ENCODE results near the gene CBX2. TPM values are rescaled to one million over a fixed set of nuclear protein-coding genes. Genes with fewer than 3 reads are reported as not detected.

CBX2 gene
- polyA plus RNA-seq (2013, experiment 1 of 2; ENCODE audit: insufficient read length): 4.3 TPM
- polyA plus RNA-seq (2013, experiment 2 of 2; ENCODE audit: insufficient read length): 4.5 TPM

DNA sequence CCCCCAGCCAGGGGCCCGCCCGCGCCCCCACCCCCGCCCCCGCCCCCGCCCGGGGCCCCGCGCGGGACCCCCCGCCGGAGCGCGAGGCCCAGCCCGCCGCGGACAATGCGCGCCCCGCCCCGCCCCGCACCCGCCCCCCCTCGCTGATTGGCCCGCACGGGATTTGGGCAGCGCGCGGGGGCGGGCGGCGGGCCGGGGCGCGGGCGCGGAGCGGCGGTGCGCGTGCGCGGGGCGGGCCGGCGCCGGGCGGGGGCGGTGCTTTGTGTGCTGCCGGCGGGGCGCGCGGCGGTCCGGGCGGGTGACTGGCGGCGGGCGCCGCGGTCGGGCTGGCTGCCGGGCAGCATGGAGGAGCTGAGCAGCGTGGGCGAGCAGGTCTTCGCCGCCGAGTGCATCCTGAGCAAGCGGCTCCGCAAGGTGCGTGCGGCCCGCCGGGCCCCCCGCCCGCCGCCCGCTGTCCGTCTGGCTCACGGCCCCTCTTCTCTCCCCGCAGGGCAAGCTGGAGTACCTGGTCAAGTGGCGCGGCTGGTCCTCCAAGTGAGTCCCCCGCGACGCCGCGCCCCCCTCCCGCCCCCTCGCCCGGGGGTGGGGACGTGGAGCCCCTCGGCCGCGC, at the start of gene CBX2:
TSS of gene CBX2 (plus strand) at position 255 of the 610 bp plus-strand sequence. CDS start at position 343, 88 bp downstream.
- DNase-seq: peak; percentile 80

DNA sequence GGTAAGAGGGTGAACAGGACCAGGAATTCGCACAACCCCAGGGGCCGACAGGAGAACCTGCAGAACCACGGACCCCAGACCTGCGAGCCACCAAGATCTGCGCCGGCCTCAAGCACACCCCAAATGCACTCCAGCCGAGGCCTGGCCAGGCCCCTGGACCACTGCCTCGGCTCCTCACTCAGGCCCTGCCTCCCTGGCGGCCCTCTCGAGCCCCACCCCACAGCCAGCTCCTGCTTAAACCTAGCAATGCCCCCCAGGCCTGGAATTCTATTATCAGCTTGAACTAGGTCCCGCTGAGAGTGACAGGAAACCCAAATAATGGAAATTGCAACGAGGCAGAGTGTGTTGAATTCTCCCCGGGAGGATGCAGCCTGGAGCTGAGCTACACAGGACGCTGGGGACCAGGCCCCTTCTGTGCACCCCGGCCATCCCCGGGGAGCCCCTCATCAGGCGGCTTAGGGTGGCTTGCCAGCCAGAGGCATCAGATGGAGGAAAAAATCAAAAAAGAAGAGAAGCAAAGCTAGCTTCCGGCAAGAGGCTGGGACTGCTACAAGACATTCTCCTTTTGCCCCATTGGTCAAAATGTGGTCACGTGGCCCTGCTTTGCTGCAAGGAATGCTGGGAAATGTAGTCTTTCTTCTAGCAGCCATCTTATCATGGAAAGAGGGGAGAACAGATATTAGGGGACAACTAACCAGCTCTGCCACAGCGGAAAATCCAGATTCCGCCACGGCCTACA, 49.6 kb upstream of the CBX2 start:
- DNase-seq: peak; percentile 92

DNA sequence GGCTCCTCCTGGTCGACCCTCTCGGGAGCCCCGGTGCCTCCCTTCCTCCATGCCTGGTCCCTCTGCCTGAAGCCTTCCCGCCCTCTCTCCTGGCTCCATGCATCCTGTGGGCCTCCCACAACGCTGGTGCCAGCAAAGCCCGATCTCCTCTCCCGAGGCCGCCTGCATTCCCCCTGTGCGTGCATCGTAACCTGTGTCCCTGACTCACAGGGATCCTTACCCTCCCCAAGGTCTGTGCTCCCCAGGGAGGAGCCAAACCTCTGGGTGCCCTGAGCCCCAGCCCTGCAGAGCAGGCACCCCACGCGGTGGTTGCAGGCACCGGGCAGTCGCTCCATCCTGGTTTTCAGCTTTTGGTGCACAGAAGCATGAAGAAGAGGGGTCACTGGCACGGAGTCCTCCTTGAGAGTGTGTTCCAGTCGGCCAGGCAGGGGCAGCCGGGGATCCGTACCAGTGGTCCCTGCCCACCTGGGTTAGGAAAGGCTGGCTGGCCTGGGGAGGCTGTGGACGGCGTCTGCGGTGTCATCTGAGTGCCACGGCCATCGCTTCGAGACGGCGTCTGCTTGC, 49.0 kb upstream of the CBX2 start:
- DNase-seq: no peak

DNA sequence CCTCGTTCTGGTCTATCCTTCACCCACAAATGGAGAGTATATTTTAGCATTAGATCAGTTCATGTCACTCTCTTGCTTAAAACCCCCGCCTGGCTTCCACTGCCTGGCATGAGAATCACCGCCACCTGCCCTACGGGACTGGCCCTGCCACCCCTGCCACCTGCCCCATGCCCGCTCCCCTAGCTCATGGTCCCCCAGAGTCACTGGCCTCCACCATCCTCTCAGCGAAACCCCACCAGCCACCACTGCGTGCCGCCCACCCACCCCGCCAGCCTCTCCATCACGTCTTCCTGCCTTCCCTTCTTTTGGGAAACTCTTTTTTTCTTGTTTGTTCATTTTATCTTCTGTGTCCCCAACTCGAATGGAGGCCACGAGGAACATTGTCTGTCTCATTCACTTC, 48.2 kb upstream of the CBX2 start:
- no peak for DNase-seq

DNA sequence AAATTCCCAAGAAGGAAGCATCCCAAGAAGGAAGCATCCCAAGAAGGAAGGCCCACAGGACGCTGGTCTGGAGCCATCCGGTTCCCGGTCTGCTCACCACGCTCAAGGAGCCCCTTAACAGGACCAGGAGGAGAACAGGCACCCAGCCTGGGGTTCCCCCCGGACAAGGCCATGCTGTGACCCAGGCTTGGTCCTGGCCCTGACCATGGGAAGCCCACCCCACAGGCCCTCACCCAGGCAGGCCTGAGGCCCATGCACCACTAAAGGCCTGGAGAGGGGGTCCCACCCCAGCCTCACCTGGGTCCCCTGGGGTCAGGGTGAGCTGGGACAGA, 47.5 kb upstream of the CBX2 start:
- no peak for DNase-seq

DNA sequence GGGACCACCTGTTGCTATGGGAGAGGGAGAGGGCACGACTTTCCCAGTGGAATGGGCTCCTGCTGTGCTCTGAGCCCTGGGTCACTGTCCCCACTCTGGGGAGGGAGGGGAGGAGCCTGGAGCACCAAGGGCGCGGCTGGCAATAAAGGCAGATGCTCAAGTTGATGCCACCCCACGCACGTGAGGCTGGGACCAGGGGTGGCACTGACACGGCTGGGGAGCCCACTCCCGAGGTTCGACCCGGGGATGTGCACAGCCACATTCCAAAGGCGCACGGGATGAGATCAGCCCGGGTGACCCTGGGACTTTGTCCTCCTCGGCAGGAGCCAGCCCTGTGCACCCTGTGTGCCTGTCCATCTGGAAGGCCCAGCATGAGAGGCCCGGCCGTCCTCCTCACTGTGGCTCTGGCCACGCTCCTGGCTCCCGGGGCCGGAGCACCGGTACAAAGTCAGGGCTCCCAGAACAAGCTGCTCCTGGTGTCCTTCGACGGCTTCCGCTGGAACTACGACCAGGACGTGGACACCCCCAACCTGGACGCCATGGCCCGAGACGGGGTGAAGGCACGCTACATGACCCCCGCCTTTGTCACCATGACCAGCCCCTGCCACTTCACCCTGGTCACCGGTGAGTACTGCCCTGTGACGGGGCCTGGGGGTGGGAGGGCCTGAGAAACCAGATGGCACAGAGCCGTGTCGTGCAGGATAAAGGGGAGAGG, 47.0 kb upstream of the CBX2 start, which contains the start of gene ENPP7:
TSS of gene ENPP7 (plus strand) at position 175 of the 715 bp plus-strand sequence. CDS start at position 372, 197 bp downstream.
- DNase-seq: no peak

DNA sequence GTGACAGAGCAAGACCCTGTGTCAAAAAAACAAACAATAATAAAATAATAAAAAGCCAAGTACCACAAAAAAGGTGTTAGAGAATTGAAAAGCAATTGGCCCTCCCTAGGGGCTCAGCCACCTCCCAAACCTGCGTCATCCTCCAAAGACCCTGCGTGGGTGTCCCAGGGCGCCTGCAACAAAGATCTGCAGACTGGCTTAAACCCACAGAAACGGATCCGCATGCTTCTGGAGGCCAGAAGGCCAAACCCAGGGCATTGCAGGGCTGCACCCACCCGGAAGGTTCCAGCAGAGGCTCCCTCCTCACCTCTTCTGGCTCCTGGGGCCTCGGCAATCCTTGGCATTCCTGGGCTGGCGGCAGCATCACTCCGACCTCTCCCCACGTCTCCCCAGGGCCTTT, 45.7 kb upstream of the CBX2 start:
- no peak for DNase-seq

DNA sequence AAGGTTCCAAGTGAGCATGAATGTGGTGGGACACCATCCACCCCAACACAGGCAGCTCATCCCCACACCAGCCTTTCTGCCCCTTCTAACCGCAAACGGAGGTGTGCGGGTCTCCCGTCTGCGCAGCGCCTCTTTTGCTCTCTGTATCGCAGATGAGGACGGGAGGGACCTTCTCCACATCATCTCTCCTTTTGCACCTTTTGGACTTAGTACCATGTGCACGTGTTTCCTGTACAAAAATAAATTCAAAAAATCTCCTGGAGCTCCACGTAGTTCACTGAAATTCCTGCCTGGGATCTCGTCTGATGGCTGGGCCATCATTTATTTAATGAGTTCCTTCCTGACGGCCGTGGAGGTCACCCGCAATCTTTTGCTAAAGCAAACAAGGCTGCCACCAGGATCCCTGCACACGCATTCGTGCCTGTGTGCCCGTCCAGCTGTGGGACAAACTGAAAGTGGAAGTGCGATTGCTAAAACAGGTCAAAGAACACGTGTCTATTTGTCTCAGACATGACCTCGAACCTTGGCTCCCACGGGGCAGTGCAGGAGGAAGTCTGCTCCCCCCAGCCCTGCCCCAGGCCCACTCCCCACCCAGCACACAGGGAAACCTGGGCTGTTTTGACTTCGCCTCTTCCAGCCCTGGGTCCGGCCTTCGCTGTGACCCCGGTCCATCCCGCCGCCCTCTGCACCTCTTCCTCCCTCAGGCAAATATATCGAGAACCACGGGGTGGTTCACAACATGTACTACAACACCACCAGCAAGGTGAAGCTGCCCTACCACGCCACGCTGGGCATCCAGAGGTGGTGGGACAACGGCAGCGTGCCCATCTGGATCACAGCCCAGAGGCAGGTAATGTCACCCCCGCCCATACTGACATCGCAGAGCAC, 44.9 kb upstream of the CBX2 start:
- no peak for DNase-seq

DNA sequence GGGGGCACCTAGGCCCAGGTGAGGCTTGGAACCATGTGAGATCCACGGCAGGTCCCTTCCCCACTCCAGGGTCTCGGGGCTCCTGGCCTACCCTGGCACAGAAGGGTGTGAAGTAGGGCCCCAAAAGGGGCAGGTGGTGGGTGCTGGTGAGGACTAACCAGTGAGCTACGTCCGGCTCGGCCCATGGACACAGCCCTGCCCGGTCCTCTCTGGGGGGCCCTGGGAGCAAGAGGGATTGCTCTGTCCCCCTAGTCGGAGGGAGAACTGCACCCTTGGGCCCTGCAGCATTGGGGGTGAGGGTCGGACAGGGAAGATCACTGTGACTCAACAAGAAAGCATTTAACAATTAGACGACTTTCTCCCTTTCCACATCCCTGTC, 44.3 kb upstream of the CBX2 start:
- no peak for DNase-seq

DNA sequence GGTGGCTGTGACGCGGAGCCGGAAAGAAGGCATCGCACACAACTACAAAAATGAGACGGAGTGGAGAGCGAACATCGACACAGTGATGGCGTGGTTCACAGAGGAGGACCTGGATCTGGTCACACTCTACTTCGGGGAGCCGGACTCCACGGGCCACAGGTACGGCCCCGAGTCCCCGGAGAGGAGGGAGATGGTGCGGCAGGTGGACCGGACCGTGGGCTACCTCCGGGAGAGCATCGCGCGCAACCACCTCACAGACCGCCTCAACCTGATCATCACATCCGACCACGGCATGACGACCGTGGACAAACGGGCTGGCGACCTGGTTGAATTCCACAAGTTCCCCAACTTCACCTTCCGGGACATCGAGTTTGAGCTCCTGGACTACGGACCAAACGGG, 42.9 kb upstream of the CBX2 start:
- no peak for DNase-seq

DNA sequence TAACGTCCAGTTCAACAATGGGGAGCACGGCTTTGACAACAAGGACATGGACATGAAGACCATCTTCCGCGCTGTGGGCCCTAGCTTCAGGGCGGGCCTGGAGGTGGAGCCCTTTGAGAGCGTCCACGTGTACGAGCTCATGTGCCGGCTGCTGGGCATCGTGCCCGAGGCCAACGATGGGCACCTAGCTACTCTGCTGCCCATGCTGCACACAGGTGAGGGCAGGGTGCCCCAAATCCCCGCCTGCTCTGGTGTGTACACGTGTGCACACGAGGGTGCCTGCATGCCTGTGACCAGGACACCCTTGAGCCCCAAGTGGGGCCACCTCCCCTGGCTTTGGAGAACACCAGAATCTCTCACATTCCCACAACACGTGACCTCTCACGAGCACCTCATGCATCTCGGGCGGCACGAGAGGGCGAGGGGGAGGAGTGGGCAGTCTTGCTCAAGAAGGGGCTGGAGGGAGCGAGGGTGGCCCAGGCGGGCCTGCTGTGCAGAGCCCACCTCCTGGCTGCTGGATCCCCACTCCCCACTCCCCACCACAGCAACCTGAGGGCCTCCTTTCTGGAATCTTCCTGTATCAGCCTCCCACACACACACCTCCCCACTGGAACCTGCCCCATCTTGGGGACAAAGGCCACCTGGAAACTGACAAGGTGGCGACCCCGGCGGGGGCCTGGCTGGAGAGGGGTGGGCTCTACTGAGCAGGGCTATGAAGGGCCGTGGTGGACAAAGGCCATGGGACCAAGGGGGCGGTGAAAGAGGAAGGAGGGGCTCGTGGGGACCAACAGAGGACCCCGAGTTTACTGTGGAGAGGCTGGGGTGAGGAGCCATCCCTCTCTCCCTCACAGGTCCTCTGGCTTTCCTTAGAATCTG, 40.7 kb upstream of the CBX2 start:
- DNase-seq: no peak

DNA sequence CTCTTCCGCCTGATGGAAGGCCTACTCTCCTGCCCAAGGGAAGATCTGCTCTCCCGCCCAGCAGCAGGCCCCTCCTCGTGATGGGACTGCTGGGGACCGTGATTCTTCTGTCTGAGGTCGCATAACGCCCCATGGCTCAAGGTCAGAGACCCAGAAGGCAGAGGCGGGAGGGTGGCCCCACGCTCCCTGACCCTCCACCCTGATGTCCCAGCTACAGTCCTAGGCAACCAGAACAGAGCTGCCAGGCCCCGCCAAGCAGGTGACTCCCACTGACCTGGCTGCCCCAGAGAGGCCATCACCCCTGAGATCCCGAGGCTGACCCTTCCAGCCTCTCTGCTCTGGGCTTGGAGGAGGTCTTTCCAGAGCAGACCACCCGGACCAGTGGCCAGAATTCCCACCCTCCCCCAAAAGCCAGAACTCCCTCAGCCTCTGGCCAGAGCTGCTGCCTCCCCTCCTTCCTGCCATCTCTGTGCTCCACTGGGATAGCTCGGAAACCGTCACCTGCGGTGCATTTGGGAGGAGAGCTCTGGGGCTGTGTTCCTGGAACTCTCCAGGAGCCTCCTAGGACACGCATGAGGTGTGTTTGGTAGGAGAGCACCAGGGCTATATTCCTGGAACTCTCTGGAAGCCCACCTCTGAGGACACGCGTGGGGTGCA, 39.9 kb upstream of the CBX2 start:
- DNase-seq: no peak

DNA sequence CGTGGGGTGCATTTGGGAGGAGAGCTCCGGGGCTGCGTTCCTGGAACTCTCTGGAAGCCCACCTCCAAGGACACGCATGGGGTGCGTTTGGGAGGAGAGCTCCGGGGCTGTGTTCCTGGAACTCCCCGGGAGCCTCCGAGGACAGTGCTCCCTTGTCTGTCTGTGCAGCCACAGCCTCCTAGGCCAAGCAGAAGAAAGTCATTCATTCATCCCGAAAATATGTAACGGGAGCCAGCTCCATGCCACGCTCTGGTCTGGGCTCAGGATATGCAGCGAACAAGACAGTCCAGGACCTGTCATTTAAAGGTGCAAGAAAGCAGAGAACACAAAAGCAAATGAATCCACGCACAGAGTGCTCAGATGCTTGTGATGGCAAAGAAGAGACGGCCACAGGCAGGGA, 39.3 kb upstream of the CBX2 start:
- DNase-seq: no peak

DNA sequence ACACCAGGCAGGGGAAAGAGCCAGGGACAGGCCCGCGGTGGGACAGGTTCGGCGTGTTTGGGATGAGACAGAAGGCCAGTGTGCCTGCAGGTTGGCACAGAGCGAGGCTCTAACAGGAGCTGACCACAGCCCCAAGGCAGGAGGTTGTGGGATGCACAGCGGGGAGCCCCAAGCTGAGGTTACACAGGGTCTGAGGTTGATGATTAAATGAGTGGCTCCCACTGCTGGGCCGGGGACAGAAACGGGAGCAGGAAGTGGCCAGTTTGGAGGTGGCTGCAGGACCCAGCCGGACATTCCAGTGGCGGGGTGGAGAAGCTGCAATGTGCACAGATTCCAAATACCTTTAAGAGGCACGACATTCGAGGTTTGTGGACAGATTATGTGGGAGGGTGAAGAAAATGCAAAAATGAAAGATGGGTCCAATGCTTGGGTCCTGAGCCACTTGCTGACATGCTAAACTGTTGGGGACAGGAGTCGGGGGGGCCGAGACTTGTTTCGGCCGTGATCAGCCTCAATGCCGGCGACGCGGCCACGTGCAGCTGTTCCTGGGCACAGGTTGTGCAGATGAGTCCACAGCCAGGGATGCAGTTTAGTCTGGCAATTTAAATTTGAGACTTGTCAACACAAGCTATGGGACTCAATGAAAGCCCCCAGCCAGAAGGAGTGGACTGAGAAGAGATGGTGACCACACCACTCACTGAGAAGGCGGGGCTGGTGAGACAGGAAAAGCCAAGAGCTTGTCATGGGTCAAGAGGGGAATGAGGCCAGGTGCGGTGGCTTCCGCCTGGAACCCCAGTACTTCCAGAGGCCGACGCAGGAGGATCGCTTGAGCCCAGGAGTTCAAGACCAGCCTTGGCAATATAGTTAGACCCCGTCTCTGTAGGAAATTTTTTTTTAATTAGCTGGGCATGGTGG, 38.5 kb upstream of the CBX2 start:
- peak; percentile 27 for DNase-seq

DNA sequence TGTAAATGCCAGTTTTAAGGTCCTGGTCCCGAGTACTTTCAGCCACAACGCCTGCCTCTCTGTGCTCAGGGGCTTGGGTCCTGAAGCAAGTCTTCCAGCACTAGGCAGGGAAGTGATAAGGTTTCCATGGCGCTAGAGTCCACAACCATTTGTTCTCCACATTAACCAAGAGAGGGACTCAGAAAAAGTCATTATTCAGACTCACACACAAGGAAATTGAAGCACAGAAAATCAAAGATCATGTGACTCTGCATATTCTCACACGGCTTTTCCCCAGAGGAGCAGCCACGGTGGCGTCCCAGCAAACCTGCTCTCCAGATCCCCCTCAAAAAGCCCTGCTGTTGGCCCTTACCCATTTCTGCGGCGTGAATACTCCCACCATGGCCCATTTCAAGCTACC, 37.5 kb upstream of the CBX2 start:
- DNase-seq: no peak

DNA sequence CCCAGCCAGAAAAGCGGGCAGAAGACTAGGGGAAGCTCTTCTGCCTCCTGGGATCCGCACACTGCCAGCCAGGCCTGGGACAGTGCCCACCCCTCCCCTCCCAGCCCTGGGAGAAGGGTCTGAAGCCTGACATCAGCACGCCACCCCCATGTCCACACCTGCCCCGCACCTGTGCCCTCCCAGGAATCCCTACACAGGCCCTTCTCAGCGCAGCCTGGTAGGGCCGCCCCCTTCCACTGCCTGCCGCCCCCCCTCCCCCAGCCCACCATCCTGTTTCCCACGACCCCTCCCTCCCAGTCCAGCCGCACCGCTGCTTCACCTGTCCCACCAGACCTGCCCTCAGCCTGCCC, 36.6 kb upstream of the CBX2 start:
- DNase-seq: no peak

DNA sequence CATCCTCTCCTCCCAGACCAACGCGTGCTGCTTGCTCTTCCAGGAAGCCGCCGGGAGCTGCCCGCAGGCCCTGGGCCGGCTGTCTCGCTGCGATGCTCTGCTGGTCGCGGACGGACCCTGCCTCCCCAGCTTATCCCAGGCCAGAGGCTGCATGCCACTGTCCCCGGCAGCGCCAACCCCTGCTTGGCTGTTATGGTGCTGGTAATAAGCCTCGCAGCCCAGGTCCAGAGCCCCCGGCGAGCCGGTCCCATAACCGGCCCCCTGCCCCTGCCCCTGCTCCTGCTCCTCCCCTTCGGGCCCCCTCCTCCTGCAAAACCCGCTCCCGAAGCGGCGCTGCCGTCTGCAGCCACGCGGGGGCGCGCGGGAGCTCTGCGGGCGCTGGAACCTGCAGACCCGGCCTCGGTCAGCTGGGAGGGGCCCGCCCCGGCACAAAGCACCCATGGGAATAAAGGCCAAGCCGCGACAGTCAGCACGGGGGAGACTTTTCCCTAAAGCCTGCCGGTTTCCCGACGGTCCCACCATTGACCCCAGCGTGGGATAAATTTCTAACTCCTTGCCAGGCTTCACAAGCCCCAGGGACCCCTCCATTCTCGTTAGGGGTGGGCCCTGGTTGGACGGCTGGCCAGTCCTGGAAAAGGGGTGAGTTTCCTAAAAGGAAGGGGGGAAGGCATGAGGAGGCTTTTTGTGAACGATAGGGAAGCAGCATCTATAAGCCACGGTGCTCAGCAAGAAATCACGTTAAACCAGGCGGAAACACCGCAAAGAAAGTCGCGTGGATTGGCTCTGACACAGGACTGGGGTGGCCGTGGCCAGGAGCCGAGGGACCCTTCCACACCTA, 36.0 kb upstream of the CBX2 start:
- peak; percentile 57 for DNase-seq

DNA sequence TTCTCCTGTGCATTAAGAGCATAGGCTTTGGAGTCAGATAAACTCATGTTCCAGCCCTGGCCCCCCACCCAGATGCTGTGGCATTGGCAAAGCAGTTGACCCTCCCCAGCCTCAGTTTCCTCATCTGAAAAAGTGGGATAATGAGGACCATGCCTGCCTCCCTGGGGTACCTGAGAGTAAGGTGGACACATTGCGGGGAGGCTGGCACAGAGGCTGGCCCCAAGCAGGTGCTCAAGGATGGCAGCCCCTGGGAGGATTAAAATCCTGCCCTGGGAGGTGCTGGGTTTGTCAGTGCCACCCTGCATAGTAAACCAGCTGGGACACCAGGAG, 35.4 kb upstream of the CBX2 start:
- no peak for DNase-seq

DNA sequence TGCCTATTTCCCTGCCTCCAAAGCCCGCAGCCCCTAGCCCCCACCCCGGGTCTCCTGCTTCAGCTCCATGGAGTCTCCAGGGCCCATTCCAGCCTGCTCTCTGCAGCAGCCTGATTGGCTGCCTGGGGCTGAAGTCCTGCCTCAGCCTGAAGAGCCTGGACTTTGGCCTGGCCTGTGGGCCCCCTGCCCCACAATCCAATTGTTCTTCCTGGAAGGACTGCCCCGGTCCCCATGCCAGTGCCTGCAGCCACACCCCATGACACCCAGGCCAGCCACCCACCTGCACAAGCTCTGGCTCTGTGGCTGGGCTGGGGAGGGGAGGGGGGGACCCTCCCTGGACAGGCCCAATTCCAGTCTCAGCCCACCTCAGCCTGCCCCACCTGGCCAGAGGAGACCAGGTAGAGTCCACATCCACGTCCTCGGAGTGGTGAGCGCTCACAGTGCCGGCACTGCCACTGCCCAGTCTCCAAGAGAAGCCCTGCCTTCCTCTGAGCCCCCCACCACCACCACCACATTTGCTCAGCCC, 34.9 kb upstream of the CBX2 start:
- no peak for DNase-seq
